Fibroblast of lung (primary cell): ENCODE results near the gene PDE5A. TPM values are rescaled to one million over a fixed set of nuclear protein-coding genes. Genes with fewer than 3 reads are reported as not detected.

ENCODE experiments used
- DNase-seq, 2 donors: peaks; one replicate each; pipeline versions ENCODE4 v3.0.0 to v3.0.0-alpha.2; 2010; ENCODE audit warnings: low read depth in 2 of 2
- H2AFZ ChIP-seq: 2 replicates; pipeline ENCODE4 v1.5.1; 2012; ENCODE audit warnings: low read length, control low read depth, inconsistent platforms
- H3K27ac ChIP-seq: 2 replicates; pipeline ENCODE4 v1.5.1; 2011; ENCODE audit warnings: low read length, control low read depth; ENCODE audit not compliant: insufficient read depth
- H3K27me3 ChIP-seq: 2 replicates; pipeline ENCODE4 v1.5.1; 2011; ENCODE audit warnings: mild to moderate bottlenecking, low read length; ENCODE audit not compliant: control insufficient read depth, insufficient read depth
- H3K36me3 ChIP-seq: 2 replicates; pipeline ENCODE4 v1.5.1; 2011; ENCODE audit warnings: low read length; ENCODE audit not compliant: control insufficient read depth, insufficient read depth
- H3K4me1 ChIP-seq: 2 replicates; pipeline ENCODE4 v1.5.1; 2011; ENCODE audit warnings: low read length; ENCODE audit not compliant: control insufficient read depth, insufficient read depth; ENCODE audit errors: extremely low read depth
- H3K4me2 ChIP-seq: 2 replicates; pipeline ENCODE4 v1.5.1; 2011; ENCODE audit warnings: low read length, control low read depth; ENCODE audit not compliant: insufficient read depth; ENCODE audit errors: extremely low read depth
- H3K4me3 ChIP-seq, 4 experiments: fragments of 200-600 bp in 1 of 4; sonication (generic) in 1 of 4; replicated peaks in 1 of 4; 2 replicates each; pipeline ENCODE4 v1.5.1; 2011 to 2016; ENCODE audit warnings: low read length in 4 of 4, low read depth in 3 of 4, mild to moderate bottlenecking in 3 of 4, control low read depth in 2 of 4, inconsistent platforms in 1 of 4, mixed read lengths in 1 of 4; ENCODE audit not compliant: insufficient read depth in 1 of 4; ENCODE audit errors: control extremely low read depth in 1 of 4
- H3K79me2 ChIP-seq: 2 replicates; pipeline ENCODE4 v1.5.1; 2012; ENCODE audit warnings: mild to moderate bottlenecking, low read length, inconsistent platforms; ENCODE audit not compliant: control insufficient read depth, insufficient read depth
- H3K9ac ChIP-seq: 2 replicates; pipeline ENCODE4 v1.5.1; 2011; ENCODE audit warnings: mild to moderate bottlenecking, low read length, control low read depth; ENCODE audit not compliant: insufficient read depth
- H3K9me3 ChIP-seq: 2 replicates; pipeline ENCODE4 v1.5.1; 2012; ENCODE audit warnings: low read depth, low read length; ENCODE audit not compliant: control insufficient read depth, insufficient read depth
- H4K20me1 ChIP-seq: 2 replicates; pipeline ENCODE4 v1.5.1; 2011; ENCODE audit warnings: low read length; ENCODE audit not compliant: control insufficient read depth, insufficient read depth; ENCODE audit errors: extremely low read depth
- EZH2 ChIP-seq: IDR thresholded peaks from 2 replicates; pipeline ENCODE4 v1.5.1; 2012; ENCODE audit warnings: low read length, control low read depth, mild to moderate bottlenecking; ENCODE audit errors: missing control alignments
- polyA plus RNA-seq, 2 donors: library from polyadenylated mRNA; depleted of rRNA in 1 of 2; stranded (reverse) in 1 of 2; unstranded in 1 of 2; fragments of >200 nt; gene quantifications; 2 replicates each; pipeline ENCODE4 v1.2.1, GENCODE V29; 2011 to 2012; ENCODE audit warnings: missing spikeins in 1 of 2
- total RNA-seq: library from RNA; depleted of rRNA; stranded (reverse); fragments of >200 nt; gene quantifications from 2 replicates; pipeline ENCODE4 v1.2.1, GENCODE V29; 2014
- TF ChIP-seq, protein P1 (sequence below), 2 donors: IDR thresholded peaks in 1 of 2; conservative IDR thresholded peaks in 1 of 2; 1 replicate in 1 of 2; 2 replicates in 1 of 2; pipeline ENCODE4 v1.5.1; 2011 to 2012; ENCODE audit warnings: low read length in 2 of 2, control low read depth in 1 of 2, inconsistent platforms in 1 of 2, low read depth in 1 of 2, mild to moderate bottlenecking in 1 of 2

Gene PDE5A
- total and polyA plus RNA-seq, 2 donors (not counting 1 experiment from before 2014, with no cell fraction given), result 197 to 832 TPM

GRCh38 chr4:119525771-119526712 is 102.6 kb downstream of the PDE5A start:
- H3K4me2 ChIP-seq, result peak overlapping the region; percentile 69
- H4K20me1 ChIP-seq, result no peaks in the 10 kb centered on the region
- TF ChIP-seq, protein P1, sequence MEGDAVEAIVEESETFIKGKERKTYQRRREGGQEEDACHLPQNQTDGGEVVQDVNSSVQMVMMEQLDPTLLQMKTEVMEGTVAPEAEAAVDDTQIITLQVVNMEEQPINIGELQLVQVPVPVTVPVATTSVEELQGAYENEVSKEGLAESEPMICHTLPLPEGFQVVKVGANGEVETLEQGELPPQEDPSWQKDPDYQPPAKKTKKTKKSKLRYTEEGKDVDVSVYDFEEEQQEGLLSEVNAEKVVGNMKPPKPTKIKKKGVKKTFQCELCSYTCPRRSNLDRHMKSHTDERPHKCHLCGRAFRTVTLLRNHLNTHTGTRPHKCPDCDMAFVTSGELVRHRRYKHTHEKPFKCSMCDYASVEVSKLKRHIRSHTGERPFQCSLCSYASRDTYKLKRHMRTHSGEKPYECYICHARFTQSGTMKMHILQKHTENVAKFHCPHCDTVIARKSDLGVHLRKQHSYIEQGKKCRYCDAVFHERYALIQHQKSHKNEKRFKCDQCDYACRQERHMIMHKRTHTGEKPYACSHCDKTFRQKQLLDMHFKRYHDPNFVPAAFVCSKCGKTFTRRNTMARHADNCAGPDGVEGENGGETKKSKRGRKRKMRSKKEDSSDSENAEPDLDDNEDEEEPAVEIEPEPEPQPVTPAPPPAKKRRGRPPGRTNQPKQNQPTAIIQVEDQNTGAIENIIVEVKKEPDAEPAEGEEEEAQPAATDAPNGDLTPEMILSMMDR (conservative IDR thresholded peaks at IDR 0.05 in 1 of 2, IDR thresholded peaks at IDR 0.05 in 1 of 2; ENCODE audit: low read depth in 1 of 2, low read length in 2 of 2), result no peak
- TF ChIP-seq EZH2, result no peak
- H3K36me3 ChIP-seq, result peaks cover 4% of the 10 kb centered on the region
- no peak overlapping the region for H2AFZ ChIP-seq
- H3K4me3 ChIP-seq, result no peak overlapping the region
- H3K9me3 ChIP-seq, result no peaks in the 10 kb centered on the region
- H3K27me3 ChIP-seq, result no peaks in the 10 kb centered on the region
- peaks cover 9% of the 10 kb centered on the region for H3K79me2 ChIP-seq
- H3K4me1 ChIP-seq, result peaks cover 12% of the 10 kb centered on the region
- peak overlapping the region; percentile 65 for H3K27ac ChIP-seq
- DNase-seq, result peak; percentile 31 to 71
- no peak overlapping the region for H3K9ac ChIP-seq

DNA sequence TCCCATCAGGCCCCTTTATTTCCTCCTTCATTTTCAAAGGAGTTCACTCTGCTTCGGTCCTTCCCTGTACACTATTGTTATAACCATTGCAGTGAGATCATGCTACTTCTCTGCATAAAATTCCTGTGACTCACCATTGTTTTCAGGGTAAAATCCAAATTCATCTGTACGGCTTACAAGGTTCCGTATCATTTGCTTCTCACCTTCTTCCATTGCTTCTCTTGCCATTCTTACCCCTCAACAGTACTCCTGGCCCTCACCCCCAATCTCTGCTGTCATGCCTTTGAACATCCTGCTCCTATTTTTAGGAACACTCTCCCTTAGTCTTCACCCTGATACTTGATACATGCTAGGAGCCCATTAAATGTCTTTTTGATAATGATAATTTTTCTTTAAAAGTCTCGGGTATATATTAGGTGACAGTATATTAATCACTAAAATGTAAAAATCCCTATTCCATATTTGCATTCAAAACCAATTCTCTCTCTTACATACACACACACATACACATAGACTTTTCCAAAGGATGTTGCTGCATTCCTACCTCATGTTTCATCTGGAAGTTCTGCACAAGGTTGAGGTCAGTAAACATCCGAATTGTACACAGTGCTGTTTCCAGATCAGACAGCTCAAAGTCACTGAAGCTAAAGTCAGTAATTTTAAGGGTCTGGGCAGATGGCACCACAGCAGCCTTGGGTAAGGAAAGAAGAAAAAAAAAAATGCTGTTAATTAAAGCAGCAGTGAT is 103.4 kb downstream of the PDE5A start:
- H2AFZ ChIP-seq, result no peak overlapping the region
- no peak overlapping the region for H3K9ac ChIP-seq
- H3K4me2 ChIP-seq, result peak overlapping the region; percentile 69
- TF ChIP-seq EZH2, result no peak
- TF ChIP-seq, protein P1 (conservative IDR thresholded peaks at IDR 0.05 in 1 of 2, IDR thresholded peaks at IDR 0.05 in 1 of 2; ENCODE audit: low read depth in 1 of 2, low read length in 2 of 2), result no peak
- H3K4me1 ChIP-seq, result peaks cover 12% of the 10 kb centered on the region
- peak overlapping the region in 2 of 4 experiments; percentile 13 to 29 for H3K4me3 ChIP-seq
- no peaks in the 10 kb centered on the region for H4K20me1 ChIP-seq
- H3K27ac ChIP-seq, result peak overlapping the region; percentile 65
- H3K36me3 ChIP-seq, result peaks cover 6% of the 10 kb centered on the region
- peak; percentile 78 to 92 for DNase-seq
- no peaks in the 10 kb centered on the region for H3K27me3 ChIP-seq
- no peaks in the 10 kb centered on the region for H3K9me3 ChIP-seq
- H3K79me2 ChIP-seq, result peaks cover 9% of the 10 kb centered on the region

DNA sequence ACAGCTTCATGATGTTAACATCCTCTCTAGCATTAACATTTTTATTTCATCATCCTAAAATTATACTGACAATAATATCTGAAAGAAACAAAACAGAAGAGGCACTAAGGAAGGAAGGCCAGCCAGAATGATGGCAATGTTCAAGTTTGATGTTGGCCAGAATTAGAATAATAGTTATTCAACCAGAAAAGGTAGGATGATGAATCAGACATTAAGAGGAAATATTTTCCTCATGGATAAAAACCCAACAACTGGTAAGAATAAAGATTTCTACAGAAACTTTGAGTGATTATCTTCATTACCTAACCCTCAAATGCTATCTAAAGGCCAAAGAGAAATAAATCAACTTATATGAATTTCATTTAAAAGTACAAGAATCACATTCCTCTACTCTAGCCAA is 105.2 kb downstream of the PDE5A start:
- H3K9ac ChIP-seq, result no peak overlapping the region
- peaks cover 5% of the 10 kb centered on the region for H3K36me3 ChIP-seq

More for the DNA sequence above, 105.2 kb downstream of the PDE5A start:
- Histone ChIP-seq H3K27me3 (no peaks in the 10 kb centered on the region), H3K9me3 (no peaks in the 10 kb centered on the region), H3K4me3 (no peak overlapping the region), H3K4me2 (no peak overlapping the region), H3K79me2 (peaks cover 5% of the 10 kb centered on the region), H3K27ac (no peak overlapping the region), H2AFZ (no peak overlapping the region), H4K20me1 (no peaks in the 10 kb centered on the region), H3K4me1 (peaks cover 15% of the 10 kb centered on the region)
- TF ChIP-seq, protein P1 (conservative IDR thresholded peaks at IDR 0.05 in 1 of 2, IDR thresholded peaks at IDR 0.05 in 1 of 2; ENCODE audit: low read depth in 1 of 2, low read length in 2 of 2), result no peak
- TF ChIP-seq EZH2, result no peak
- DNase-seq, result peak in 1 of 2 donors; percentile 60
